DND-41 (cell line): Measurements from ENCODE around the gene SYT6.
"Not testable (repeated sequence)": the region's sequence is repeated elsewhere in the genome, so short reads cannot be mapped to it uniquely, and the experiment has no call there.

Source experiments
- EZH2 ChIP-seq: IDR thresholded peaks from 3 replicates; pipeline ENCODE4 v1.6.1; 2012; ENCODE audit warnings: borderline replicate concordance, low read depth, mild to moderate bottlenecking, moderate library complexity, low read length, inconsistent platforms; ENCODE audit not compliant: severe bottlenecking
- TF ChIP-seq, protein P1 (sequence below): IDR thresholded peaks from 2 replicates; pipeline ENCODE4 v1.5.1; 2012; ENCODE audit warnings: borderline replicate concordance, low read length, moderate library complexity, mild to moderate bottlenecking; ENCODE audit not compliant: poor library complexity, severe bottlenecking; ENCODE audit errors: extremely low read depth

DNA sequence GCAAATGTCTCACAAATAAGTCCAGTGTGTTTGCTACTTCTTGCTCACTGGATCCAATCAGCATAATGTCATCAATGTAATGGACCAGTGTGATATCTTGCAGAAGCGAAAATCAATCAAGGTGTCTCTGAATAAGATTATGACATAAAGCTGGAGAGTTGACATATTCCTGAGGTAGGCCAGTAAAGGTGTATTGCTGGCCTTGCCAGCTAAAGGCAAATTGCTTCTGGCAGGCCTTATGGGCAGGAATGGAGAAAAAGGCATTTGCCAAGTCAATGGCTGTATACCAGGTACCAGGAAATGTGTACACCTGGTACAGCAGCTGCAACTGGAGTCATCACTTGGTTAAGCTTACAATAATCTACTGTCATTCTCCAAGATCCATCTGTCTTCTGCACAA, 85.0 kb downstream of the SYT6 start:
- not testable (repeated sequence) for TF ChIP-seq EZH2
- TF ChIP-seq, protein P1, sequence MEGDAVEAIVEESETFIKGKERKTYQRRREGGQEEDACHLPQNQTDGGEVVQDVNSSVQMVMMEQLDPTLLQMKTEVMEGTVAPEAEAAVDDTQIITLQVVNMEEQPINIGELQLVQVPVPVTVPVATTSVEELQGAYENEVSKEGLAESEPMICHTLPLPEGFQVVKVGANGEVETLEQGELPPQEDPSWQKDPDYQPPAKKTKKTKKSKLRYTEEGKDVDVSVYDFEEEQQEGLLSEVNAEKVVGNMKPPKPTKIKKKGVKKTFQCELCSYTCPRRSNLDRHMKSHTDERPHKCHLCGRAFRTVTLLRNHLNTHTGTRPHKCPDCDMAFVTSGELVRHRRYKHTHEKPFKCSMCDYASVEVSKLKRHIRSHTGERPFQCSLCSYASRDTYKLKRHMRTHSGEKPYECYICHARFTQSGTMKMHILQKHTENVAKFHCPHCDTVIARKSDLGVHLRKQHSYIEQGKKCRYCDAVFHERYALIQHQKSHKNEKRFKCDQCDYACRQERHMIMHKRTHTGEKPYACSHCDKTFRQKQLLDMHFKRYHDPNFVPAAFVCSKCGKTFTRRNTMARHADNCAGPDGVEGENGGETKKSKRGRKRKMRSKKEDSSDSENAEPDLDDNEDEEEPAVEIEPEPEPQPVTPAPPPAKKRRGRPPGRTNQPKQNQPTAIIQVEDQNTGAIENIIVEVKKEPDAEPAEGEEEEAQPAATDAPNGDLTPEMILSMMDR = not testable (repeated sequence)
